OCI-M1 (cell line): ENCODE results near the gene CARMIL1.

Experiments used
- DNase-seq: peaks from one replicate; lab custom pipeline; 2025; lab: John Stamatoyannopoulos, UW

CARMIL1 gene

DNA sequence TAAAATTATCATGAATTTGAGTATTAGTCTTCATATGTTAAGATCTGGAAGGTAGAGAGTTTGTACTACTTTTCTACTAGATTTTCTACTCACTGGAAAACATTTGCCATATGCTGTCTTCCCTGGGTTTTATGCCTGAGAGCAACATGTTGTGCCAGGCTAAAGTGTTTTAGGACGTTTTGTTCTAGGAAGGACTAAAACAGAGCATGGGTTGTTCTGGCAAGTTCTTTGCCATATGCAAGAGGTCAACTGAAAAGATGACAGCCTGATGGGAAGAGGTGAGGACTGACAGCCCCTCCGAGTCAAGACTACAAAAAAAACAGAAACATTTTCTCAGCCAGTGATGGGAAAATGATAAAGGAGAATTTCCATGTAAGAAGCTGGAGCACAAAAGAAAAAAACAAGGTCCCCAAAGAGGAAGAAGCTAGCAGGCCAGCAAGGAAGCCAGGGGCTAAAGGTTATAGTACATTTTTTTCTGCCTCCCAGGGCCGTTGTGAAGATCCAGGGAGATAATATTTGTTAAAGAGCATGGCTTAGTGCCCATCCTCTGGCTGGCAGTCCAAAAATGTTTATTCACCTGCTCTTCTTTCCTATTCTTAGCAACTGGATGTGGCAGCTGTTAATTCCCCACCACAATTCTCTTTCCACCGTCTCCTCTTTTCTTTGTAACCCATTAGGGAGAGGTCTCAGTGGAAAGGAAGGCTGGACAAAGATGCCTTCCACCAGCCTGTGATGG is 380.6 kb downstream of the CARMIL1 start:
- DNase-seq = peak; percentile 16

GRCh38 chr6:25660512-25660911 is 381.3 kb downstream of the CARMIL1 start:
- DNase-seq = peak; percentile 65

- no peak for DNase-seq
Measured at GRCh38 chr6:25661129-25661779, 382.1 kb downstream of the CARMIL1 start.

- no peak for DNase-seq
Measured at GRCh38 chr6:25665455-25665854, 386.3 kb downstream of the CARMIL1 start.

GRCh38 chr6:25669413-25669812 is 390.2 kb downstream of the CARMIL1 start:
- DNase-seq = no peak
